Hindlimb muscle (tissue), 1 donor: Measurements from ENCODE around the gene MGAT5. TPM values are rescaled to one million over a fixed set of nuclear protein-coding genes. Genes with fewer than 3 reads are reported as not detected.

ENCODE experiments used
- DNase-seq: peaks from one replicate; pipeline ENCODE4 v3.0.0-alpha.2; 2013
- polyA plus RNA-seq: library from polyadenylated mRNA; unstranded; fragments of 120-200 nt; gene quantifications from one replicate; pipeline ENCODE4 v1.2.1, GENCODE V29; 2013; ENCODE audit not compliant: insufficient read length

MGAT5 gene
- polyA plus RNA-seq, 1 donor, result 16.5 TPM

DNA sequence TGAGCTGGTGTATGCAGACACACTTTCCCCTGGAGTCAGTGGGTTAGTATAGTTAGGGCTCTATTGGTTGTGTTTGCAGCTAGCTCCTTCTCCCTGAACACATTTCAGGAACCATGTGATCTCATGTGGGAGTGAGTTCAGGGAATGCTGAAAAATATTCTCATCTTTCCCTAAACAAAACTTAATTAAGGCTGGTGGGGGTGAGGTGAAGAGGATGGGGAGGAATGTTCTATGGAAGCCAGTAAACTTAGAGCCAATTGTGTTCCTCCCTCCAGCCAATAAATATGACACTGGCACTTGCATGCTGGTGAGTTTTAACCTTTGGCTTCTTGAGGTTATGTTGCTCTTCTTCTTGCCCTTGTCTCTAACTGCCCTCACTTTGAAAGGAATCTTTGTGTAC, 952 bp downstream of the MGAT5 start:
- no peak for DNase-seq

DNA sequence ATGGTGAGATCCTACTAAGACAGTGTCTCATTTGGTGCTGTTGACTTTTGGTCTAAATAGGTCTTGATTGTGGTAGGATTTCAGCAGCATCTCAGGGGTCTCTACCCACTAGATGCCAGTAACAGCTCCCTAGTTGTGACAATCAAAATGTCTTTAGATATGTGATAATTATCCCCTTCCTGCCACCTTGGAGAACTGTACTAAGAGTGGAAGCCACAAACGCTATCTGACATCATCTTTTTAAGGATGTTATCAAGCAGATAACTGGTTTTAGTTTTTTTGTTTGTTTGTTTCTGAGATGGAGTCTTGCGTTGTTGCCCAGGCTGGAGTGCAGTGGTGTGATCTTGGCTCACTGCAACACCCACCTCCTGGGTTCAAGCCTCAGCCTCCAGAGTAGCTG, 3.1 kb downstream of the MGAT5 start:
- no peak for DNase-seq

DNA sequence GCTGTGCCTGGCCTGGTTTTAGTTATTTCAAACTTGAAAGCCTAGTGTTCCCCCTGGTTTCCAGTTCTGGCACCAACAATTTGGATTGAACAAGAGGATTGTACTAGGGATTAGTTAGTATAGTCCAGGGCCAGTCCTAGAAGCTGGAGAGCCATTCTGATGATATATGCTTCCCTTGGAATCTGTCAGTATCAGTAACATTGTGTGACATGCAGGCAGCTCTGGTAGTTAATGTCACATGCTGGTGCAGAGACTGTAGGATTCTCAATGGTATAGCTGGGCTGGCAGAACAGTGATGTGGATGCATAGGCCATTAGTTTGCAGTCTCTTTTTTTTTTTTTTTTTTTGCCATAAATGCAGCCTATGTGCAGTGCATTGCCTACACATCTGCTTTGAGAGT, 3.6 kb downstream of the MGAT5 start:
- no peak for DNase-seq

DNA sequence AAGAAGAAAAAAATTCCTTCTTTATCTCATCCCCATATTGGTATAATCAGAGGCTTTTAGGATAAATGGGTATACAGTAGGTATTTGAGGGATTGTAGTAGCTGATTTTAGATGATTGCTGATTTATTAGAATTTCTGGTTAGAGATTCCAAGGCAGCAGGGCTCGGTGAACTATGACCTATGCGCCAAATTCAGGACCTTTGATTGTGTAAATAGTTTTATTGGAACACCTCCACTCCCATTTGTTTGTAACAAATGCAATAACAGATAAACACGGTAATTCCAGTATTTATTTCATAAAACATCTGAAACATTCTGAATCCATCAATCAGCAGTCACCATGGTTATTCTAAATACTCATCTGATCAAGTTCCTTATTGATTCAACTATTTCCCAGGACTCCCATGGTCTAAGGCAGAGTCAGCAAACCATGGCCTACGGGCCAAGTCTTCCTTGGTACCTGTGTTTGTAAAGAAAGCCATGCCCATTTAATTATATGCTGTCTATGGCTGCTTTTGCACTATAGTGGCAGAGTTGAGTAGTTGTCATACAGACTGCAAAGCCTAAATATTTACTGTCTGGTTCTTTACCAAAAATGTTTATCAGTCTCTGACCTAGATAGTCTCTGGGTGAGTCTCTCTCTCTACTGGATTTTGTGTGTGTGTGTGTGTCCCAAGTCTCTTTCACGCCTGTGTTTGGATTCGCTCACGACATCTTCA, 4.3 kb downstream of the MGAT5 start:
- DNase-seq, result no peak

DNA sequence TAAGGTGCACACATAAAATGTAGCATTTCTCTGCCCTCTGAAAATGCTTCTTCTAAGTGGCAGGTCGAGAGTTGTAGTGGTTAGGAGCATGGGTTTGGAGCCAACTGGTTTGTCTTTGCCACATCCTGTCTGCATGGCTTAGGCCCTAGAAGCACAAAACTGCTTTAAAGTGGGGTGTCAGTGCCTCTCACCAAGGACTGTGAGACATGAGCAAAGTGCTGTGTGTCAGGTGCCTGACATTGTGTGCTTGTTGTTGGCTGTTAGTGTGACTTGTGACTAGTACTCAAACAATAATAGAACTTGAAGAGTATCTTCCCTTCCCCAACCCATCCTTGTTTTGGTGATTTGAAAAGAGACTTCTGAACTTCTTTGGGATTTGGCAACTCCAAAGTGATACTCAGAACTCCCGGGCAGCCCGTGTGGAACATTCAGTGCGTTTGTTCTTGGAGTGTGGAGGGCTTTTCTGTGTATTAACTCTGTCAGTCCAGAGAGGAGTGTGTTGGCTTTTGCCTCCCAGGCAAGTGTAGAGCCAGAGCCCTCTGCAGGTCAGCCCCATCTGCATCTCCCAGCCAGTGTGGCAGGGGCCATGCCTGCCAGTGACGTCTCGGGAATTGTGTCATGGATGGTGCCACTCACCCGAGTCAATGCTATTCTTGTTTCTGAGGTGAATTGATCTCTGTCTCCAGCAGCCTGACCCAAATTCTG, 5.0 kb downstream of the MGAT5 start:
- DNase-seq, result no peak

DNA sequence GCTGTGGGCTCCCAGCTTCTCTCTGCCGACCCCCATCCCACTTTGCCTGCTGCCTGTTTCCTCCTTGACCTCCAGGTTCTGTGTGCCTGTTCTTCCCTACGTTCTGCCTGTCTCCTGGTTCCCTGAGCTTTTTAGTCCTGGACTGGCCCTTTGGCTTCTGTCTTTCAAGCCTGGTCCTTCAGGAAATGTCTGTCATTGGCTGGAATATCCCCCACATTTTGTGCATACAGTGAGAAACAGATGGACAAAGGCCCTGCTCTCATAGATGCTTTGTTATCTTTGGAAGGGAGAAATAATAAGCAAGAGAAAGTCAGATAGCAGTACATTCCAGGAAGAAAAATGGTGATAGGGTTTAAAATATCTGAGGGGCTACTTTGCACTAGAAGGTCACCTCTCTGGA, 5.7 kb downstream of the MGAT5 start:
- DNase-seq, result no peak

DNA sequence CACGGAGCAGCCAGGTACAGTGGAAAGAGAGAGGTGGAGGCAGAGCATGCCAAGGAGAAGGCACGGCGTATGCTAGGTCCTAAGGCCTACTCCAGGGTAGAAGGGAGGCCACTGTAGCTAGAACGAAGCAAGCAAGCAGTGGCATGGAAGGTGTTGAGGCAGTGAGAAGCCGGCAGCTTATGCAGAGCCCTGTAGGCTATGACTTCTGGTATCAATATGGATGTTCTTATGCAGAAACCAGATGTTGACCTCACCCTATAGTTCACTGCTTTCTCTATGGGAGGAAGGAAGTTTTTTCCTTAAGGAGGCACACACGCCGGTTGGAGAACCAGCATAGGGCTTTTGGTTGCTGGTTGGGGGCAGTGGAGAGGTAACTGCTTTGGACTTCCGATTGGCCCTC, 6.1 kb downstream of the MGAT5 start:
- DNase-seq, result no peak

DNA sequence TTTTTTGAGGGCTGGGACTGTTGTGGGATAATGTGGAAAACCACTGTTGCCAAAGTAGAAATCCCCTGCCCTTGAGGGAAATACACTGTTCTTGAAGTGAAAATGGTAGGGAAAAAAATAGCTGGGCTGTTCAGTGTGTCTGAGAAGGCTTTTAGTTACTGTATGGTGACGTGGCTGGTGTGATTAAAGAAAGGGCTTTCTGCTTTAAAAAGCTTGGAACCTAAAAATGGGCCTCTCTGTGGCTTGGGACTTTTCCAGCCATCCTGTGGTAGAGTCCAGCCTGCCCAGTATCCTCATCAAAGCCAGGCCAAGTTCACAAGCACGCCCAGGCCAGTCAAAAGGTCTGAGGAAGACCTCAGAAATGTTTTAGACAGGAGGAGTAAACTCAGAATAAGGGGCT, 6.8 kb downstream of the MGAT5 start:
- no peak for DNase-seq

DNA sequence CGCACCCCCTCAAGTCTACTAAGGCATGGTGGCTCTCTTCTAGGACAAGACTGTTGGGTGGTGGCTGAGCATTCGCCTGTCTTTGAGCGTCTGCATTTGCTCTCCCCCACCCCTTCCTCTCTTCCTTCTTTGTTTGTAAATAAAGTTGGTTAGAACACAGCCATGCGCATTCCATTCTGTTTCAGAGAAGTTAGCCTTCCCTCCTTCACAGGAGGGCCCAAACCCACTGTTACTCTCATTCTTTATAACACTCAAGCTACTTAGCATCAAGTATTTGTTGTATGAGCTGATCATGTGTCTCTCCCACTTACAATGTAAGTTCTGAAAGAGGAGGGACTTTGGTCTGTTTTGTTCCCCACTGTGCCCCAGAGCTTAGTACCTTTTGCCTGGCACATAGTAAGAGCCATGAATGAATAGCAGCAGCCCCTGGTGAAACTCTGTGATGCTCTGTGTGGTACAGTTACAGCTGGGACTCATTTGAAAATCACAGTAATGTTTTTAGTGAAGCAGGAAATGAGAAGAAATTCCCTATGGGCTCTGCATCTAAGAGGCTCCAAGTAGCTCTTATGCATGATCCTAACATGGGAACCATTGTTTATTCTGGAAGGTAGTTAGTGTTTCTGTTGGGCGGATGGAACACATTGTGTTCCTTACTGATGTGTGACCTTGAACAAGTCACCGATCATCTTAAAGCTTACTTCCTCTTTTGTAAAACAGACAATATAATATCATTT, 7.7 kb downstream of the MGAT5 start:
- DNase-seq, result no peak

DNA sequence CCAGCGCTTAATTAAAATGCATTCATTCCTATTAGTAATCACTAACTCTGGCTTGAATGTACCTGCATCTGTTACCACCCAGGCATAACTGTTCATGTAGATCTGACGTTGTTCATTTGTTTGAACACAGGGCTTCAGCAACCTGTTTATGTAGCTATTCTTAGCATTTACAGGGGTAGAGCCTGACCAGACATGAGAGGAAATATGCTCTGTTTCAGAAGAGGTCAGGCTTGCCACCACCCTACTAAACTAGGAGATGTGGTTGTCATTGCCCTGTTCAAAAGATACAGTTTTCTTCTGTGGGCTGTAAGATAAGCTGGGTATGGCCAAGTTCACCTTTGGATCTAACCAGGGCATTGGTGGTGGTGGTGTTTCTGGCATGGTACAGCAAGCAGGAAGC, 8.8 kb downstream of the MGAT5 start:
- DNase-seq, result no peak

DNA sequence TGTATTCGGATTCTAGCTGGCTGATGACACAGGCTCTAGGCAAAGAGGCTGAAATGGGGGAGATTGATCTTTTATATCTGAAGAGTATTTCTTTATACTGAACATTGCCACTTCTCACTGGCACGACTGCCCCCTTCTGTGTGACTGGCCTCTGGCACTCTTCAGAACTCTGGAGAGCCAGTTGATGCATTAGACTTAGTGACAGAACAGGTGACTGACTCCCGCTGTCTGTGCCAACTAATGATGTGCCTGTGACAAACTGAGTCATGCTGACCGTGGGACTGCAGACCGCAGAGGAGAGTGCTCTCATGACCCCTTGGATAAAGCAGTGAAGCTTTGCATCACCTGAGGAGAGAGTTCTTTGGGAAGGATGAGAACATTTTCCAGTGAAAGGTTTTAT, 14.4 kb downstream of the MGAT5 start:
- no peak for DNase-seq

DNA sequence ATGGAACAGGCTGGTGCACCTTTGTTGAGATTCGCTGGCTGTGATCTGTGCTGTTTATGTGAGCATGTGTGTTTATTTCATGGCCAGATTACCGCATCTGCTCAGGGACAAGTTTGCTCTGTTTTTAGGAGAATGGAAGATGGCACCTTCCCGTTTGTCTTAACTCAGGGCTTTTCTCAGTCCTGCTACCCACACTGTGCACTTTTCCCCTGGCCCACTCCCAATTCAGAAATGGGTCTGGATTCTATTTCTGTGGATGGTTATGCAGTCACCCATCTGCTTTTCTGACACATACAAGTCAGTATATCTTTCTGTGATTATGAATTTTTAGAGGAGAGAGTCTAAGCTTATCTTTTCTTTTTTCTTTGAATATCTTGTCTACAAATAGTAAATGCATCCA, 15.4 kb downstream of the MGAT5 start:
- no peak for DNase-seq

DNA sequence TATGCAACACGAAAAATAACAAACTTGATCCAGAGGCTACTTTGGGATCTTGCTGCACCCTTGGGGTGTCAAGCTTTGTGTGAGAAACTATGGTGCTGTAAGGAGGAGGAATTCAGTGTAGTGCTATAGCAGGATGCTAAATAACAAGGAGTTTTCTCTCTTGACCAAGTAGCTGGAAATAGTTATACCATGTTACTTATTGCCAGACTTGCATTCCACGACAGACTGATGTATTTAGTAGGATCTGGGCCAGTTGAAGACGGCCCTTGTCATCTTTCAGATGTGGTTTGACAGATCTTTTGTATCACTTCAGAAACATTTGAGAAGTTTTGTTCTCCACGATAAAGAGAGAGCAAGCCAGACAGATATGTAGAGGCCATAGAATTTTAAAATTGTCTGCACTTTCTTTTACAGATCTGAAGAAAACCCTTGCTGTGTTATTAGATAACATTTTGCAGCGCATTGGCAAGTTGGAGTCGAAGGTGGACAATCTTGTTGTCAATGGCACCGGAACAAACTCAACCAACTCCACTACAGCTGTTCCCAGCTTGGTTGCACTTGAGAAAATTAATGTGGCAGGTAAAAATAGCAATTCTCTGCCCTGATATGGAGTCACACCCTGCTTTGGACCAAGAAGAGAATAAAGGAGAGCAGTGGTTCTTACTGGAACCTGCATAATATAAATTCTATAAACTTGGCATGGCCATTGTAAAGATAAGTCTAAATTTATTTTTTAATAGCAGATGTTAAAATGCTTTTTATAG, 16.3 kb downstream of the MGAT5 start:
- no peak for DNase-seq

DNA sequence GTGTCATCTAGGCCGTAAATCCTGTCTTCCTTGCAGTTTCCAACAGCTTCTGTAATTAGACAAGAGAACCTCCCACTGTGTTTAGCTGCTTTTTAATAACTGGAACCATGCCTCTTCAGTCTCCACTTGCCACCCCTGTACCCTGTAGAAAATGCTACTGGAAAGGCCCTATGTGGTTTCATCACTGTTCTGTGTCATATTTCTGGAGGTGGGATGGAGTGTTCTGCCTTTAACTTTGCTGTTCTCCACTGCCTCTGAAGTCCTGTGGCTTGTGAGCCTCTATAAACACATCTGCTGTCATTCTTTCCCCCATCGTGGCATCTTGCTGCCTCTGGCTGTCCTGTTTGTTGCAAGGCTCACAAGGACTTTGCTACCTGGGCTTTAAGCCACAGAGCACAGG, 17.9 kb downstream of the MGAT5 start:
- no peak for DNase-seq

DNA sequence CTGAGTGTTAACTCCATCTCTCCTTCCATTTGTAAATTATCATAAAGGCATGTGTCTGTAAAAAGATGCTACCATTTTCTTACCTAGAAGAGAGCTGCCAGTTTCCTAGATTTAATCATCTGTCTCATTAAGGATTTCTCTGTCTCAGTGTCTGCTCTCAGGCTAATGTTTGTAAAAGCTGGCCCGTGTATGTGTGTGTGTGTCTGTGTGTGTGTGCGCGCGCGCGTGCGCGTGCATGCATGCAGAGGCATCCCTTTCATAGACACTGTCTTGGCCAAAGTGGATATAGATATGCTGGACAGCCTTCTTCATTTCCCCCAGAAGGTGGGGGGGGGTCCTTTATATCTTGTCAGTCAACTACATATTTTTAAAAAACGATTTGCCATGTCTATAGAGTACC, 18.9 kb downstream of the MGAT5 start:
- DNase-seq, result no peak

DNA sequence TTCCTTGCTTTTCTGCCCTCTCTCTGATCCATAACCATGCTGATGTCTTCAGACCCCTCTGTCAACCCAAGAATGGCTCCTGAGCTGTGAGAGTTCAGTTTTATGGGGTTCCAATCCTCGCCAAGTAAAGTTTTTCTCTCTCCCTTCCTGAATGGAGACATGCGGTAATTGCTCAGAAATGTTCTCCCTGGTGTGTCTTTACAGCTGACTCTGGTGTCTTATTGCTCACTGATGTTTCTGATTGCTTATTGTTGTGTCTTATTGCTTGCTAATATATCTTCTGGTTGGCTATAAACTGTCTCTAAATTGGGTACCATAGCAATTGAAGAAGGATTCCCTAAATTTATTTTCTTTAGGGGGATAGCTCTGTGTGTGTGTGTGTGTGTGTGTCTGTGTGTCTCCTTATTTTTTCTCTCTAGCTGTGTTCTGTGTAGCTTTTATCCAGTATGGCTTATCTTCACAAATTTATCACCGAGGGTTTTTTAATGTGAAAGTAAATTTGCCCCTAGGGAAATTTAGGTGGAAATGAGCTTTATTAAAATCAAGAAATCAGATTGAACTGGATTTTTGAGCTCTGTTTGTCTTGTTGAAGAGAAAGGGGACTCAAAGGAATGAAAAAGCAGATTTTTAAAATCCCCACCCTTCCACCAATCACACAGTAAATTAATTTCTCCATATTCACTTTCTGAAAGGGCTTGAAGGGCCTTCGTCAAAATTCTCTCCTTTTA, 19.5 kb downstream of the MGAT5 start:
- peak; percentile 56 for DNase-seq

DNA sequence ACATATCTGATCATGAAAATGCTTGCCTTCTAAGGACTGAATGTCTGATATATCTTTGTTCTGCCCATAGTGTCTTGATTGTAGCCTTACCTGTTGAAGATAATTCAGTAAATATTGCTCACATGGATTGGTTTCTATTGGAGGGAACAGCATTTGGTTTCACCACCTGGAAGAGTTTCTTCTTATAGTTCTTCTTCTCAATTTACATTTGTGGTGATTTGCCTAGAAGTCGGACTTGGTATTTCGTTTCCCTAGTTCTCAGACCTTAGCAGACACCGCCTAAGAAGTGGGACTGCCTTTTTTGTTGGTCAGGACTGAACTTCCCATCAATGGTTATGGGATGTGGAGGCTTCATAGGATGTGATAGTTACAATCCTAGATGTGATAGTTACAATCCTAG, 20.2 kb downstream of the MGAT5 start:
- no peak for DNase-seq

DNA sequence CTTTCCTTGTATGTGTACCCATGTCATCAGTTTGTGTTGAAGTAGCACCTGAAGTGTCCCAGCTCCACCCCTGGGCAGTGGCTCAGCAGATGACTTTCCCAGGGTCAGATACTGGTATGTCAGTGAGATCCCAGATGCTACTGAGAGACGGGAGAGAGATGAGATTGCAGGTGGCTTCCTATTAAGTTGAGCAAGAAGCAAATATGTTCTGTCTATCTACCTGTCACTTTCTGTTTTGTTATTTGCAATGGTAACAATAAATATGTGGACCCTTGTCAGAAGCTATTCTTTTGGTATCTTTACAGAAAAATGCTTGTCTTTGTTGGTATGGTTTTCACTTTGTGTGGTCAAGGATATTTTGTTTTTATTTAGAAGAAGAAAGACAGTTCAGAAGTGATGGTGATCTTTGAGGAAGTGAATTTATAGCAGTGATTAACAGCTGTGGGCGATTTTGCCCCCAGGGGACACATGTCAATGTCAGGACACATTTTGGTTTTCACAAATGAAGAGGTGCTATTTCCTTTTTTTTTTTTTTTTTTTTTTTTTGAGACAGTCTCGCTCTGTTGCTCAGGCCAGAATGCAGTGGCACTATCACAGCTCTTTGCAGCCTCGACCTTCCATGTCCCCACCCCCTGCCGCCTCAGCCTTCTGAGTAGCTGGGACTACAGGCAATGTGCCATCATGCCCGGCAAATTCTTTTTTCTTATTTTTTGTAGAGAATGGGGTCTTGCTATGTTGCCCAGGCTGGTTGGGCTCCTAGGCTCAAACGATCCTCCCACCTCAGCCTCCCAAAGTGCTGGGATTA, 21.4 kb downstream of the MGAT5 start:
- no peak for DNase-seq

DNA sequence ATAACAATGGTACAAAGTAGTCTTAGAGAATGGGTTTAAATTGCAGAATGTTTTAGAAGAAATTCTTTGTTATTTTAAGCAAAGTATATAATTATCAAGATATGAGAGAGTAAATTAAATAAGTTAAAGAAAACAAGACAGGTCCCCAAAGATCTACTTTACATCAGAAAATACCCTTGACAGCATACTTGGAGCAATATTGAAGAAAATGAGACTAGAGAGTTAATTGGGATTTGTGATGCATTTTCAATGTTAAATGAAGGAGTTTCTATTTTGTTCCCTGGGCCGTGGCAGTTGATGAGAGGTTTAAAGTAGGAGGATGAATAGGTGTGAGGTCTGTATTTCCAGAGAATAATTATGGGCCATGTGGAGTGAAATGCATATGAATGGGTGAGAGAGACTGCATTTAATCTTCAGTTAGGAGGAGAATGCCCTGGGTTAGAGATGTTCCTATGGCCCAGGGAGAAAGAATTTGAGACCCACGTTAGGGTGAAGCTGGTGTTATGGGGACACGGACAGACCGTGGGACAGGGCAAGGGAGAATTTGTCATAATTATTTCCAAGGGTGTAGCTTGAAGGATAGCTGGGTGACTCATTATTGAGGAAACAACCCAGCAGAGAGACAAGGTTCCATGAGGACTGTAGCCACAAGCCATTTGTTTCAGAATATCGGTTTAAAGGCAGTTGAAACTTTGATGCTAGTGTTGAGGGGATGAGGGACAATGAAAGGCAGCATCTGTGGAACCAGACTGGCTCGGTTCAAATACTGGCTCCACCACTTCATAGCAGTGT, 22.7 kb downstream of the MGAT5 start:
- no peak for DNase-seq

DNA sequence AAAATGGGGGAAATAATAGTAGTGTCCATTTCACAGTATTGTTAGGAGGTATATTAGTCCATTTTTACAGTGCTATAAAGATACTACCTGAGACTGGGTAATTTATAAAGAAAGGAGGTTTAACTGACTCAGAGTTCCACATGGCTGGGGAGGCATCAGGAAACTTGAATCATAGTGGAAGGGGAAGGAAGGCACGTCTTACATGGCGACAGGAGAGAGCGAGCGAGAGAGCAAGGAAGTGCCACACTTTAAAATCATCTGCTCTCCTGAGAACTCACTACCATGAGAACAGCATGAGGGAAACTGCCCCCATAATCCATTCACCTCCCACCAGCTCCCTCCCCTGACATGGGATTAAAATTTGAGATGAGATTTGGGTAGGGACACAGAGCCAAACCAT, 23.4 kb downstream of the MGAT5 start:
- no peak for DNase-seq

DNA sequence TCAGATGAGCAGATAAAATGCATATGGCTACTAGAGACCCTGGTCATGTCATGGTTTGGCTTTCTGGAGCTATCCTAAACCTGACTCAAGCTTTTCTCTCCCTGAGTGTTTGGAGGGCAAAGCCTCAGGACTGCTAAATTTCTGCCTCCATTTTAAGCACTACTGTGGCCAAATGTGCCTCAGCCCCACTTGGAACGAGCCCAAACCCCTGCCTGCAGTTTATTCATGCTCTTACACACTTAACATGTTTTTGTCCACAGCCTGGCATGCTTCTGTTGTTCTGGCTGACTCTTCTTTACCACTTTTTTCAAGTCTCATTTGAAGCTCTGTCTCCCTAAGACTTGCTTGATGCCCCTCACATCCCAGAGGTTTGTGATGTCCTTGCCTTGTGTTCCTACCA, 24.7 kb downstream of the MGAT5 start:
- no peak for DNase-seq
